Measurements from ENCODE around the gene ALX3. TPM values are rescaled to one million over a fixed set of nuclear protein-coding genes. Genes with fewer than 3 reads are reported as not detected.

ALX3 gene
- not detected for polyA plus RNA-seq (2012; ENCODE audit: insufficient read length, low read depth)

DNA sequence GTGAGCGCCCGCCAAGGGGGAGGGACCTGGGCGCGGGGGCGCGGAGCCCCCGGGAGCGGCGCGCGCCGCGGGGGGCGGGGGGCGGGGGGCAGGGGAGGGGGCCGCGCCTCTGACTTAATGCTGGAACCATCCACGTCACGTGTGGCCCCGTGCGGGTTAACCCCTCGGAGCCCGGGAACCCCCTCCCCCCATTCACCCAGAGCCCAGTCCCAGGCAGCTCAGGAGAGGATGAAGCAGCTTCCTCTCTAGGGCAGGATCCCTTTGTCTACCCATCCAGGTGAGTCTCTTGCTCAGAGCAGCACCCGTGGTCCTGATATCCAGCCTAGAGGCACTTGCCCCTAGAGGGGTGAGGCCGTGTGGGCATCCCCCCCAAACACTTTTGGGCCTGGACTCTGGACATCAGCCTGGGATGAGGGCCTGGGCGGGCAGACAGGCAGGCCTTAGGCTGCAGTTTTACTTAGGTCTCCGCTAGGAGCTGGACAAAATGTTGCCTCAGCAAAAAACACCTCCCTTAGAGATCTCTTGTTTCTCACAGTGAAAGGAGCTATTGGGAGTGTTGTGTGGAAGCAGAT lies at the start of gene ALX3:
Gene ALX3 (minus strand): TSS at position 2 of the 572 bp plus-strand sequence. CDS start 60 bp downstream, outside the sequence.
- TF ChIP-seq TAF1 (IDR thresholded peaks at IDR 0.05; ENCODE audit: borderline replicate concordance, insufficient read depth, low read length) = no peak
- TF ChIP-seq SIN3A (IDR thresholded peaks at IDR 0.05; ENCODE audit: borderline replicate concordance, insufficient read depth, low read length) = no peak
- TF ChIP-seq POLR2AphosphoS5 (IDR thresholded peaks at IDR 0.05; ENCODE audit: low read depth, low read length) = no peak
- TF ChIP-seq, protein P1, sequence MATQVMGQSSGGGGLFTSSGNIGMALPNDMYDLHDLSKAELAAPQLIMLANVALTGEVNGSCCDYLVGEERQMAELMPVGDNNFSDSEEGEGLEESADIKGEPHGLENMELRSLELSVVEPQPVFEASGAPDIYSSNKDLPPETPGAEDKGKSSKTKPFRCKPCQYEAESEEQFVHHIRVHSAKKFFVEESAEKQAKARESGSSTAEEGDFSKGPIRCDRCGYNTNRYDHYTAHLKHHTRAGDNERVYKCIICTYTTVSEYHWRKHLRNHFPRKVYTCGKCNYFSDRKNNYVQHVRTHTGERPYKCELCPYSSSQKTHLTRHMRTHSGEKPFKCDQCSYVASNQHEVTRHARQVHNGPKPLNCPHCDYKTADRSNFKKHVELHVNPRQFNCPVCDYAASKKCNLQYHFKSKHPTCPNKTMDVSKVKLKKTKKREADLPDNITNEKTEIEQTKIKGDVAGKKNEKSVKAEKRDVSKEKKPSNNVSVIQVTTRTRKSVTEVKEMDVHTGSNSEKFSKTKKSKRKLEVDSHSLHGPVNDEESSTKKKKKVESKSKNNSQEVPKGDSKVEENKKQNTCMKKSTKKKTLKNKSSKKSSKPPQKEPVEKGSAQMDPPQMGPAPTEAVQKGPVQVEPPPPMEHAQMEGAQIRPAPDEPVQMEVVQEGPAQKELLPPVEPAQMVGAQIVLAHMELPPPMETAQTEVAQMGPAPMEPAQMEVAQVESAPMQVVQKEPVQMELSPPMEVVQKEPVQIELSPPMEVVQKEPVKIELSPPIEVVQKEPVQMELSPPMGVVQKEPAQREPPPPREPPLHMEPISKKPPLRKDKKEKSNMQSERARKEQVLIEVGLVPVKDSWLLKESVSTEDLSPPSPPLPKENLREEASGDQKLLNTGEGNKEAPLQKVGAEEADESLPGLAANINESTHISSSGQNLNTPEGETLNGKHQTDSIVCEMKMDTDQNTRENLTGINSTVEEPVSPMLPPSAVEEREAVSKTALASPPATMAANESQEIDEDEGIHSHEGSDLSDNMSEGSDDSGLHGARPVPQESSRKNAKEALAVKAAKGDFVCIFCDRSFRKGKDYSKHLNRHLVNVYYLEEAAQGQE (IDR thresholded peaks at IDR 0.05; ENCODE audit: insufficient read depth in 1 of 2, low read depth in 2 of 2, low read length in 2 of 2) = no peak
- TF ChIP-seq FOXP2 (optimal IDR thresholded peaks at IDR 0.05; ENCODE audit: borderline replicate concordance, extremely low read depth, extremely low read length, insufficient read depth) = no peak

DNA sequence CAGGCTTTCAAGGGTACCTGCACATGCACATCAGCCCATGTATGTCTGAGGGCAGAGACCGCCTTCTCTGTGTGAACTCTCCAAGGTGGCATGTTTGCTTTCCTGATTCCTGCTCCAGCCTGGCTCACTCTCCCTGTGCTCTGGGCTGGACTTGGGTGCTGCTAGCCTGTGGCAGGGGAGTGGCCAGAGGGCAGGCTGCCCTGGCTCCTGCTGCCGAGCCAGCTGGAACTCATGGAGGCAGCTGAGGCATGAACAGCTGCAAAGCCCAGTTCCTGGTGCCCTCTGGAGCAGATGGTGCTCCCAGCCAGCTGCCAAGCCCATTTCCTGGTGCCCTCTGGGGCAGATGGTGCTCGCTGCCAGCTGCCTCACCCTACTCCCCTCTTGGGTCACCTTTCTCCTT lies 49.4 kb upstream of the ALX3 start:
- TF ChIP-seq POLR2AphosphoS5 (IDR thresholded peaks at IDR 0.05; ENCODE audit: low read depth, low read length) = no peak
- no peak for TF ChIP-seq FOXP2 (optimal IDR thresholded peaks at IDR 0.05; ENCODE audit: borderline replicate concordance, extremely low read depth, extremely low read length, insufficient read depth)
- TF ChIP-seq, protein P1 (IDR thresholded peaks at IDR 0.05; ENCODE audit: insufficient read depth in 1 of 2, low read depth in 2 of 2, low read length in 2 of 2) = no peak
- no peak for TF ChIP-seq SIN3A (IDR thresholded peaks at IDR 0.05; ENCODE audit: borderline replicate concordance, insufficient read depth, low read length)
- TF ChIP-seq TAF1 (IDR thresholded peaks at IDR 0.05; ENCODE audit: borderline replicate concordance, insufficient read depth, low read length) = no peak

GRCh38 chr1:110118636-110119396 lies 48.3 kb upstream of the ALX3 start:
- TF ChIP-seq FOXP2 (optimal IDR thresholded peaks at IDR 0.05; ENCODE audit: borderline replicate concordance, extremely low read depth, extremely low read length, insufficient read depth) (no peak), TAF1 (IDR thresholded peaks at IDR 0.05; ENCODE audit: borderline replicate concordance, insufficient read depth, low read length) (no peak), SIN3A (IDR thresholded peaks at IDR 0.05; ENCODE audit: borderline replicate concordance, insufficient read depth, low read length) (no peak), POLR2AphosphoS5 (IDR thresholded peaks at IDR 0.05; ENCODE audit: low read depth, low read length) (no peak)
- TF ChIP-seq, protein P1 (IDR thresholded peaks at IDR 0.05; ENCODE audit: insufficient read depth in 1 of 2, low read depth in 2 of 2, low read length in 2 of 2) = no peak

DNA sequence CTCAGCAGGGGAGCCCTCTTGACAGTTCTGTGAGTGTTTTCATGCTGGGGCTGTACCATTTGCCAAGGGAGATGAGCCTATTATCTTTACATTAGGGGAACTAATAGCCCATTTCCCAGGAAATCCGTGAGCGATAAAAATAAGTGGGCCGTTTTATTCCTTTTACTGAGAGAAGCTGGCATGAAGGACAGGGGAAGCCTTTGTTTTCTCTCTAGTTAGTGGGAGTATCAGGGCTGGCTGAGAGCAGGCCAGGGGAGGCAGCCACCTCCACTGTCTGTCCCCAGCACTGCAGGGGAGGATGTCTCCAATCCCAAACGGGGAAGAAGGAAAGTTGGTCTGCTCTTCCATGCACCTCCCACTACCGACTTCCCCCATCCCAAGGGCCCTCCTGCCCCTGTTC lies 44.3 kb upstream of the ALX3 start:
- no peak for TF ChIP-seq FOXP2 (optimal IDR thresholded peaks at IDR 0.05; ENCODE audit: borderline replicate concordance, extremely low read depth, extremely low read length, insufficient read depth)
- TF ChIP-seq, protein P1 (IDR thresholded peaks at IDR 0.05; ENCODE audit: insufficient read depth in 1 of 2, low read depth in 2 of 2, low read length in 2 of 2) = no peak
- no peak for TF ChIP-seq POLR2AphosphoS5 (IDR thresholded peaks at IDR 0.05; ENCODE audit: low read depth, low read length)
- no peak for TF ChIP-seq SIN3A (IDR thresholded peaks at IDR 0.05; ENCODE audit: borderline replicate concordance, insufficient read depth, low read length)

All from PFSK-1 (cell line).